Measurements from ENCODE around the gene NAAA.

GRCh38 chr4:75902352-75902751 is 38.5 kb downstream of the NAAA start, which contains the start of gene PPEF2:
- no peak for TF ChIP-seq CTCF (conservative IDR thresholded peaks at IDR 0.05 in 1 of 2, IDR thresholded peaks at IDR 0.05 in 1 of 2; ENCODE audit: extremely low read depth in 1 of 2, insufficient read depth in 1 of 2, low read depth in 1 of 2, low read length in 2 of 2)
- TF ChIP-seq EZH2 (IDR thresholded peaks at IDR 0.05; ENCODE audit: borderline replicate concordance, low read length) = no peak
